Measurements from ENCODE around the gene DNAH2.

DNAH2 gene

DNA sequence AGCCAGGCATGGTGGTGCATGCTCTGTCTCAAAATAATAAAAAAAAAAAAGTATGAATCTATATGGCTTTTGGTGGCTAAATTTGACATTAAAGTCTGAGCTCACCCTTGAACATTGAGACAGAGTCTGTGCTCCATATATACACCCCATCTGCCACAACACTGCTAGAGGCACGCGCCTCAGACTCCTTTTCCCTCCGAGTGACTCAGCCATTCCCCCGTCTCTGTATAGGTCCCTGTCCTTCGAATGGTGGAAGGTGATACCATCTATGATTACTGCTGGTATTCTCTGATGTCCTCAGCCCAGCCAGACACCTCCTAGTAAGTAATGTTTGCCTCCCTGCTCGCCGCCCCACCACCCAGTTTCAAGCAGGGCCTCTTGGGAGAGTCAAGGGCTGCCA lies 17.0 kb upstream of the DNAH2 start:
- no peak overlapping the region for H3K4me3 ChIP-seq (ENCODE audit: low read depth, low read length)
- no peak for DNase-seq (ENCODE audit: low read depth)

DNA sequence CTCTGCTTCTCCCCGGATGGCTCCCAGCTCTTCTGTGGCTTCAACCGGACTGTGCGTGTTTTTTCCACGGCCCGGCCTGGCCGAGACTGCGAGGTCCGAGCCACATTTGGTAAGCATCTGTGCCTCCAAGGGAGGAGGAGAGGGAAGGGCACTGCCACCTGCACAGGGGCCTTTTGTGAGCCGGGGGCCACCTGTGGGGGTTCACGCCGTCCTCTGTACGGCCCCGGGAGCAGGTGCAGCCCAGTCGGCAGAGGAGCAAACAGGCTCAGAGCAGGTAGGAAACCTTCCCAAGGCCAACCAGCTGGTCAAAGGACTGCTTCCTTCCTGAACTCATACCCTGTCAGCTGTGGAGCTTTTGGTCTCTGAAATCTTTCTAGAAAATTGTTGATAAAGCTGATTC lies 15.9 kb upstream of the DNAH2 start:
- H3K4me3 ChIP-seq (ENCODE audit: low read depth, low read length), result no peak overlapping the region
- no peak for DNase-seq (ENCODE audit: low read depth)

DNA sequence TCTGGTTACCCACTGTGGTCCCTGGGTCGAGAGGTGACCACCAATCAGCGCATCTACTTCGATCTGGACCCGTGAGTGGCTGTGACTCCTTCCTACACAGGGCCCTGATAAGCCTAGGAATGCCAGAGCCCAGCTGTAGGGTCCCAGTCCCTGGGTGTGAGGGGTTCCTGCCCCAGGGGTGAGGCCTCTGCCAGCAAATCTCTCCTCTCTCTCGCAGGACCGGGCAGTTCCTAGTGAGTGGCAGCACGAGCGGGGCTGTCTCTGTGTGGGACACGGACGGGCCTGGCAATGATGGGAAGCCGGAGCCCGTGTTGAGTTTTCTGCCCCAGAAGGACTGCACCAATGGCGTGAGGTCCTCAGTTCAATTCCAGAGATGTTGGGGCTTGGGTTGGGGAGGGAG lies 14.8 kb upstream of the DNAH2 start:
- H3K4me3 ChIP-seq (ENCODE audit: low read depth, low read length), result no peak overlapping the region
- DNase-seq (ENCODE audit: low read depth), result no peak

DNA sequence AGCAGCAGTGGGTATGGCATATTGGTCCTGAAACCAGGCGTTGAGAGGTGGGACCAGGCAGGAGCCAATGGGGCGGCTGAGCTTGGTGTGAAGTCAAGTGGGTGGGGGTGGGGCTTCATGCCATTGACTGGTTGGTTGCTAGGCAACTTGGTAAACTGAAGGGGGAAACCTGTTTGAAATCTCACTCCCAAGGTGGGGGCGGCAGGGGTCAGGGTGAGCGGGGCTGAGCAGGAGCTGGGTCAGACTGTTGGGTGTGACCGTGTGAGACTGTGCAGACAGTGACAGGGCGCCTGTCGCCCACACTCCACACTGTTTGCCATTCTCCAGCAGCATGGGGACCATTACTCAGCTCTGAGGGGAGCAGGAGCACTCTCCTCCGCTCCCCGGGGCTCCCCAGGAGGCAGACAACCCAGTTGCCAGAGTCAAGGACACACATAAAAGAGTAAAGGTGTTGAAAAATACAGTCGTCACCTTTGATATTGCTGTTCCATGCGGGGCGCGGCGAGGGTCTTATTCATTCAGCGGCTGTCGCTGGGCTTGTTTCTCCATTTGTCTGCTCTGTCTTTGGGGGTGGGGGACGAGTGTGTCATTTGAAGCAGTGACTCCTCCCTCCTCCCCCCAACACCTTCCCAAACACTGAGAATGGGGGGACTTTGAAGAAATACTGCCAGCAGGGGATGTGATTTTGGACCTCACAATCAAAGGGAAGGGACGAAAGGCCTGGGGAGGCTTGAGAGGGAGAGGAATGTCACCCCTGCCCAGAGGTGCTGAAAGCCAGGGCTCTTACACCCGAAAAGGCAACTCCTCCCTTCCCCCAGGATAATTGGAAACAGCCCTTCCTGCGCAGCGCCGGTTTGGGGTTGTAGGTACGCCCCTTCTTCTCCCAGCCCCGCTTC lies 13.7 kb upstream of the DNAH2 start:
- peak; percentile 15 for DNase-seq (ENCODE audit: low read depth)
- H3K4me3 ChIP-seq (ENCODE audit: low read depth, low read length), result no peak overlapping the region

DNA sequence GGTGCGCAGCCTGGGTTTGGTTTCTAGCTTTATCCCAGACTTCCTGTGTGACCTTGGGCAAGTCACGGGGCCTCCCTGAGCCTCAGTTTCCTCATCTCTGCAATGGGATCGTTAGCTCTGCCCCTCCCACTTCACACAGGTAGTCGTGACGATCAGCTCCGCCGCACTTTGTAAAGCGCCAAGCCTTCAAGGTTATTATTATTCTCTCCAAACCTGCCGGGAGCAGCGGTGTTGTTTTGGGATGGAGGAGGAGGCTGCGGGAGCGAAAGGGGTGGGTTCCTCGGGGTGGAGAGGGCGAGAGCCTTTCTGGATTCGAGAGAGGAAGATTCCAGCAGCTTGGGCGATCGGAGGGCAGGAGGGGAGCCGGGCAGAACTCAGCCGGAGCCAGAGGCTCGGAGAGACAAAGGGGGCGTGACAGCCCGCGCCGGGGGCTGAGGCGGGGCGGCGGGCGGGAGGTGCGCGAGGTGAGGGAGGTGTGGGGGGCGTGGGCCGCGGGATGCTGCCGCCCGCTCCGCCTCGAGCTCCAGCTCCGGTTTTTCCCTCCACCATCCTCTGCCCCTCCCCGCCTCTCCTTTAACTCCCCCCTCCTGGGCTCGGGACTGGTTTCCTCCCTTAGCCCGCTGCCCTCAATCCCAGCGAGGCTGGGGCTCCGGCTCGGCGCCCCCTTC lies 12.8 kb upstream of the DNAH2 start, which contains the start of gene EFNB3:
TSS of gene EFNB3 (plus strand) at position 602 of the 668 bp plus-strand sequence. CDS start 397 bp downstream, outside the sequence.
- no peak for DNase-seq (ENCODE audit: low read depth)
- H3K4me3 ChIP-seq (ENCODE audit: low read depth, low read length), result peak within 1 kb of the TSS; percentile 54

DNA sequence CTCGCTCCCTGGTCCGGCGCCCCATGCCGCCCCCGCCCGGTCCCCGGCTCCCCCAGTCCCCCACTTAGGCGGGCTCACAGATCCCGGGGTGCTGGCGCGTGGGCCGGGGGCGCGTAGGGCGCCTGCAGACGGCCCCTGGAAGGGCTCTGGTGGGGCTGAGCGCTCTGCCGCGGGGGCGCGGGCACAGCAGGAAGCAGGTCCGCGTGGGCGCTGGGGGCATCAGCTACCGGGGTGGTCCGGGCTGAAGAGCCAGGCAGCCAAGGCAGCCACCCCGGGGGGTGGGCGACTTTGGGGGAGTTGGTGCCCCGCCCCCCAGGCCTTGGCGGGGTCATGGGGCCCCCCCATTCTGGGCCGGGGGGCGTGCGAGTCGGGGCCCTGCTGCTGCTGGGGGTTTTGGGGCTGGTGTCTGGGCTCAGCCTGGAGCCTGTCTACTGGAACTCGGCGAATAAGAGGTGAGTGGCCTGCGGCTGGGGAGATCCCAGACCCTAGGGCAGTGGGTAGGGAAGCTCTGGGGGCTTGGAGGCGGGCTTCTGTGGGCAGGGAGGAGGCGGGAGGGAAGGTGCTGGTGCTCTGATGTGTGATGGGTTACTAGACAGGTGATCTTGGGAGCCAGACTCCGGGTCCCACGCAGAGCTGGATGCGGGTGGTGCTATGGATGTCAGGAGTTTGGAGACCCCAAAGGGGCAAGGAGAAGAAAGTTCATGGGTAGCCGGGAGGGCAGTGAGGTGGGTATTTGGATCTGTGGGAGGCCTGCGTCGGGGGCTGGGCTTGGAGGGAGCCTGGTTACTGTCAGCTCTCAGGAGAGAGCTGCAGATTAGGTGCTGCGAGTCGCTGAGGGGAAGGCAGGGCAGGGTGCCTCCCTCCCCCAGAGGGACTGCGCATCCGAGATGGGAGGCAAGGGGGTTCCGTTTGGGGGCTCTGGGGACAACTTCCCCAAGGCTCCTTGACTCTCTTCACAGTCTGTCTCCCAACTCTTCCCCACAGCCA lies 12.0 kb upstream of the DNAH2 start:
- peak overlapping the region; percentile 54 for H3K4me3 ChIP-seq (ENCODE audit: low read depth, low read length)
- DNase-seq (ENCODE audit: low read depth), result no peak

DNA sequence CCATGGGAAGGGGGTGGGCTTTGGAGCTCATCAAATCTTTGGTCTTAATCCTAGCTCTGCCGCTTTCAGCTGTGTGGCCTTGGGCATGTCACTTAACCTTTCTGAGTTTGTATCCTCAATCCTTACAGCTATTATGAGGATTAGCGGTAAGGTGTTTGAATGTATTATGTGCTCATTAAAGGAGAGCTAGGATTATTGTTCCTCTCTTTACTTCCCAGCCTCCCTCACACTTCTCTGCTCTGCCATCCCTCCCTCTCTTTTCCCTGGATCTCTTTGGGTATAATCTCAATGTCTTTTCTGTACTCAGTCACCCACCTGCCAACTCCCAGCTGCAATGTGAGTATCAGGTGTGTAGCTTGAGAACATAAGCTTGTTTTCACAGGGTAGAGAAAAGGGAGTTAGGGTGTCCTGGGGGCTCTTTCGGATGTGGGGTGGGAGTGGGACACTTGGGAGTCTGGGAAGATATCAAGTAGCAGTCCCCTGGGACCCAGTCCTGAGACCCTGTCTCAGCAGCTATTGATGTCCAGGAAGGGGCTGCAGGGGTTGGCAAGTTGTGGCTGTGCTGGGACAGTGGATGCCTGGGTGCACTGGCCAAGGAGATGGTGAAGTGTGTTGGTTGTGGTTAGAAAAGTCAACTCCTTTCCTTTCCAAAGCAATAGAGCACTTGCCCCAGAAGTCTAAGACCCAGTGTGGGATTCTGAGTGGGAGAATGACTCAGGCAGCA lies 10.8 kb upstream of the DNAH2 start:
- no peak overlapping the region for H3K4me3 ChIP-seq (ENCODE audit: low read depth, low read length)
- DNase-seq (ENCODE audit: low read depth), result no peak

DNA sequence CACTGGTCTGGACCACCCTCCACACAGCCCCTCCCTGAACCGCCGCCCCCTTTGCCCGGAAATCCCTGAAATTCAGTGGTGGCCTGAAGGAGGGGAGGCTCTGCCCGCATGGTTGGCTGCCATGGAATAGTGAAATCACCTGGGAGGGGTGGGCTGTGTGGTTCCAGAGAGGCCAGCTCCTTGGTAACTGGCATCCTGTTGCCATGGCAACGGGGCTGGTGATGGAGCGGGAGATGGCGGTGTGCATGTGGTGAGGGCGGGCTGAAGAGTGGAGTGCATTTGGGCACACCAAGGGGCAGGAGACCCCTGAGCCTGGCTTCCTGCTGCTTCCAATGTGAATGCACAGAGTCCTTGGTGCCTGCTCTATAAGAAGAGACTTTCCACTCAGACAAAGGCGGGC lies 10.1 kb upstream of the DNAH2 start:
- no peak overlapping the region for H3K4me3 ChIP-seq (ENCODE audit: low read depth, low read length)
- DNase-seq (ENCODE audit: low read depth), result no peak

DNA sequence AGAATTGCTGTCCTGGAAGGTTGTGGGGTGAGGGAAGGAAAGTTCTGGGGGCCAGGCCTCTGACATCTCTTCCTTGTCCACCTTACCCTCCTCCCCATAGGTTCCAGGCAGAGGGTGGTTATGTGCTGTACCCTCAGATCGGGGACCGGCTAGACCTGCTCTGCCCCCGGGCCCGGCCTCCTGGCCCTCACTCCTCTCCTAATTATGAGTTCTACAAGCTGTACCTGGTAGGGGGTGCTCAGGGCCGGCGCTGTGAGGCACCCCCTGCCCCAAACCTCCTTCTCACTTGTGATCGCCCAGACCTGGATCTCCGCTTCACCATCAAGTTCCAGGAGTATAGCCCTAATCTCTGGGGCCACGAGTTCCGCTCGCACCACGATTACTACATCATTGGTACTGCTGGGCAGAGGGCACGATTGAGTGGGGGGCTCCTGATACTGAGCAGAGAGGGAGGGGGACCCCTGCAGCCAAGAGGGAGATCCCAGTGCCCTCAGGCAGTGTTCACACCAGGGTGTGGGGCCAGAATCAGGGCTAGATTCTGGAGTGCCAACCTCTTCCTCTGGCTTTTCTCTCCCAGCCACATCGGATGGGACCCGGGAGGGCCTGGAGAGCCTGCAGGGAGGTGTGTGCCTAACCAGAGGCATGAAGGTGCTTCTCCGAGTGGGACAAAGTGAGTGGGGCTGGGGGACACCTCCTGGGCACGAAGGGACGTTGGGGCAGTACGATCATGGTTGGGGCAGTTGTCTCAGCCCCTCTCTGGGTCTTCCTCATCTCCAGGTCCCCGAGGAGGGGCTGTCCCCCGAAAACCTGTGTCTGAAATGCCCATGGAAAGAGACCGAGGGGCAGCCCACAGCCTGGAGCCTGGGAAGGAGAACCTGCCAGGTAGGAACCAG lies 9.4 kb upstream of the DNAH2 start:
- no peak for DNase-seq (ENCODE audit: low read depth)
- no peak overlapping the region for H3K4me3 ChIP-seq (ENCODE audit: low read depth, low read length)

DNA sequence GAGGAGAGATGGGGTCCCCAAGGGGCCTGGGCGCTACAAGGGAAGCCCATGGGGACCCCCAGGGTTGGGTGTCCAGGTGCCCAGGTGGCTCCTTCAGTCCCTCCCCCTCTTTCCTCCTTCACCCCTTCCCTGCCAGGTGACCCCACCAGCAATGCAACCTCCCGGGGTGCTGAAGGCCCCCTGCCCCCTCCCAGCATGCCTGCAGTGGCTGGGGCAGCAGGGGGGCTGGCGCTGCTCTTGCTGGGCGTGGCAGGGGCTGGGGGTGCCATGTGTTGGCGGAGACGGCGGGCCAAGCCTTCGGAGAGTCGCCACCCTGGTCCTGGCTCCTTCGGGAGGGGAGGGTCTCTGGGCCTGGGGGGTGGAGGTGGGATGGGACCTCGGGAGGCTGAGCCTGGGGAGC lies 8.5 kb upstream of the DNAH2 start:
- no peak overlapping the region for H3K4me3 ChIP-seq (ENCODE audit: low read depth, low read length)
- no peak for DNase-seq (ENCODE audit: low read depth)

DNA sequence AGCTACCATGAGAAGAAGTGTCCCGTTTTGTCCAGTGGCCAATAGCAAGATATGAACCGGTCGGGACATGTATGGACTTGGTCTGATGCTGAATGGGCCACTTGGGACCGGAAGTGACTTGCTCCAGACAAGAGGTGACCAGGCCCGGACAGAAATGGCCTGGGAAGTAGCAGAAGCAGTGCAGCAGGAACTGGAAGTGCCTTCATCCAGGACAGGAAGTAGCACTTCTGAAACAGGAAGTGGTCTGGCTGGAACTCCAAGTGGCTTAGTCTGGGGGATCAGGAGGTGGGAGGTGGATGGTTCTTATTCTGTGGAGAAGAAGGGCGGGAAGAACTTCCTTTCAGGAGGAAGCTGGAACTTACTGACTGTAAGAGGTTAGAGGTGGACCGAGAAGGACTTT lies 7.2 kb upstream of the DNAH2 start:
- H3K4me3 ChIP-seq (ENCODE audit: low read depth, low read length), result no peak overlapping the region
- DNase-seq (ENCODE audit: low read depth), result no peak

DNA sequence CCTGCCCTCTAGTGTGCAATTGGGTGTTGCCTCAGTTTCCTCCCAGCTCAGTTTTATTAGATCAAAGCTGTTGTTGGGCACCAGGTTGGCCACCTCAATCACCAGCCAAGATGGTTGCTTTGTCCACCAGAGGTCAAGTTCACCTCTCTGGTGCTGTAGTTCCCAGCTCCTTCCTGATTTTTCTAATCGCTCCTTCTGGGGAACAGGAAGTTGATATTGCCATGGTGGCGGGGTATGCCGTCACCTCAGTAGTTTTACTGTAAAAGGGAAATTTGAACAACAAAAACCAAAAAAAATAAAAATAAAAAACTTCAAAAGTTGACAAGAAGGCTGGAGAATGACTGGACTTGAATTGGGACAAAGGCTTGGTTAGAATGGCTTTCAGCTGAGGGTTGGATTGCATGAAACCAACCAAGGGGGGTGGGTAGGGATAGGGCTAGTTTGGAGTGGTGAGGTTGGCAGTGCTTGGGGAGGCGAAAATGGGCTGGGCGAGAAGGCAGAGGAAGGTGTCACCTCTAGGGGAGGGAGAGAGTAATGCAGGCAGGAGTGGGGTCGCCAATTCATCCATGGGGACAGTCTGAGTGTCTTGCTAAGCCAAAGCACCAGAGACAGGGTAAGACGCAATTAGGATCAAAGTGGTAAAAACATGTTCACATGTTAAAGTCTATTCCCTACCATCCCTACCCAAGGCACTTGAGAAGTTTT lies 6.3 kb upstream of the DNAH2 start:
- no peak for DNase-seq (ENCODE audit: low read depth)
- H3K4me3 ChIP-seq (ENCODE audit: low read depth, low read length), result no peak overlapping the region

DNA sequence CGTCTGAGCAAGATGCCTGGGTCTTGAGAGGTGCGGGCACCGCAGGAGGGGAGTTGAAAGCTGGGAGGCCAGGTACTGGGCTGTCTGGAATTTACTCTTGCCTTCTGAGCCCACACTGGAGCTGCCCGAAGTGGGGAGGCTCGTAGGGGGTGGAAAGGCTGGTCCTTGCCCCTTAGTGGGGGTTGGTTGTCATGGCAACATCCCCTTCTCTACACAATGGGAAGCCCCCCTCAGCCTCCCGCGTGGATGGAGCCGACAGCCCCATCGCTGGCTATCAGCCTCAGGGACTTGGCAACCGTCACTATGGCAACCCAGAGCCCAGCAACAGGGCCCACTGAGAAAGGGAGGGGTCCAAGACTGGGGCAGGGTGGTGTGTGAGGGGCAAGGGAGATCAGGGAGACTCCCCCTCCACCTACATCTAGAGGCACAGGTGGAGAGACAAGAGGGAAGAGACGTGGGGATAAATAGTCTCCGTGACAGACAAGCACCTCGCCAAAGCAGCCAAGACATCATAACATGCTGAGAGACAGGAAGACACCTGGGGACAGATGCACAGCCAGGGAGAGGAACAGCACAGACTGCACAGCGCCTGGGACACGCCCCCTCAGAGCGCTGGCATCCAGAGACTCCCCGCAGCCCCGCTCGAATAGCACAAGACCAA lies 5.3 kb upstream of the DNAH2 start:
- DNase-seq (ENCODE audit: low read depth), result no peak
- H3K4me3 ChIP-seq (ENCODE audit: low read depth, low read length), result no peak overlapping the region

DNA sequence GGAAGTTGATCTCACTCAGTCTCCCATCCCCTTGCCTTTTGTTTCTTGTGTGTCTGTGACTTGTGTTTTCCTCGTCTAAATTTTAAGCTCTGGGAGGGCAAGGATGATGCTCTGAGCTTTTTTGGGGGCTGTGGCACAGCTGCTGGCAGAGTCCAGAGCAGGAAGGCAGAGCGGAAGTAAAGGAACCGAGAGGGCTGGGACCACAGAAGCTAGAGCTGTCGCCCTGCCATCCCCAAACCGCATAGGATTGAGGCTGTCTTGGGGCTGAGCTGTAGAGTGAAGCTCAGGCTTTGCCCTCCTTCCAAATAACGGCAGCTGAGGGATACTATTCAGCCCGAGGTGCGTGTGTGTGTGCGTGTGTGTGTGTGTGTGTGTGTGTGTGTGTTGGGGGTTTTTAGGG lies 3.8 kb upstream of the DNAH2 start:
- no peak for DNase-seq (ENCODE audit: low read depth)
- H3K4me3 ChIP-seq (ENCODE audit: low read depth, low read length), result no peak overlapping the region

DNA sequence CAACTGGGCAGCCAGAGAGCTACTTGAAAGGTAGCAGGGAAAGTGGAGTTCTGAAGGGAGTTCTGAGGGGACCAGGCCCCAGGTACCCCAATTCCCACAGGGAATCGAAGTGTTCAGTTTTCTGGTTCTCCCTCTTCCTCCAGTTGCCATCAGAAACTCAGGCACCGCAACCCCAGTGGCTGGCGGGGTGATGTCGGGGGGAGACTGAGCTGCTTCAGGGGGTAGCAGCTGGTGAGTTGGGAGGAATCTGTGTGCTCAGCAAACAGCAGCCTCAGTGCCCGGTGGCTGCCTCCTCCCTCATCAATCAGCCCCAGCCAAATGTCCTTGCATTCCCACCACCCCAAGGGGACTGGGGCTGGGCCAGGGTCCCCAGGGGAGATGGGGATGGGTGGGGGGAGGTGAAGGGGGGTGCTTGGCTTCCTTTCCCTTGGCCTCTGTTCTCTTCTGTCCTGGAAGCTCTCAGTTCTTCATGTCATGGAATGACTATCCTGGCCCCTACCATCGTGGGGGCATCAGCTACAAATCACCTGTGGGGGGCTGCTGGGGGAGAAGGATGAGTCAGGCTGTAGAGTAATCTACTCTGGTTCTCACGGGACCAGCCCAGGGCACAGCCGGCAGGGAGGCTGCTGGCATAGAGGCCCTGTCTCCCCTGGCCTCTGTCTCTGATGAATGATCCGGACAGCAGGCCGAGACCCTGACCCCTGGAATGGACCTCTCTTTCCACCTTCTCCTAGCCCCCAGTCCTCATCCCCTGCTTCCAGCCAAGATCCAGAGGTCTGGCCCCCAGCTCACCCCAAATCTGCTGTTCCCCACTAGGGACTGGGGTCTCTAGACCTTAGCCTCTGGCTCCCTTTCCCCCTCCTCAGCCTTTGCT lies 2.6 kb upstream of the DNAH2 start:
- no peak for DNase-seq (ENCODE audit: low read depth)
- no peak overlapping the region for H3K4me3 ChIP-seq (ENCODE audit: low read depth, low read length)

All from skeletal muscle cell (primary cell).